Measurements from ENCODE around the gene MICB. TPM values are rescaled to one million over a fixed set of nuclear protein-coding genes. Genes with fewer than 3 reads are reported as not detected.

The MICB gene
- total RNA-seq, 1 donor from 2014 or later: 17.6 TPM

- ATAC-seq (ENCODE audit: low read depth): no peak
- DNase-seq: no peak
- POLR2A ChIA-PET: interaction anchor here (1.0 to 1.4 kb wide), 2 partner anchors 12 to 19 kb away, joined by 3 to 5 read pairs; no protein-coding TSS in a partner anchor
- no peak overlapping the region for H3K27ac Mint-ChIP-seq
- no peak overlapping the region for H3K4me3 Mint-ChIP-seq
- peaks cover 86% of the 10 kb centered on the region for H3K4me1 Mint-ChIP-seq
- no peaks in the 10 kb centered on the region for H3K27me3 Mint-ChIP-seq
- H3K36me3 Mint-ChIP-seq (ENCODE audit: low read depth): peaks cover 44% of the 10 kb centered on the region
- TF ChIP-seq, protein P1, sequence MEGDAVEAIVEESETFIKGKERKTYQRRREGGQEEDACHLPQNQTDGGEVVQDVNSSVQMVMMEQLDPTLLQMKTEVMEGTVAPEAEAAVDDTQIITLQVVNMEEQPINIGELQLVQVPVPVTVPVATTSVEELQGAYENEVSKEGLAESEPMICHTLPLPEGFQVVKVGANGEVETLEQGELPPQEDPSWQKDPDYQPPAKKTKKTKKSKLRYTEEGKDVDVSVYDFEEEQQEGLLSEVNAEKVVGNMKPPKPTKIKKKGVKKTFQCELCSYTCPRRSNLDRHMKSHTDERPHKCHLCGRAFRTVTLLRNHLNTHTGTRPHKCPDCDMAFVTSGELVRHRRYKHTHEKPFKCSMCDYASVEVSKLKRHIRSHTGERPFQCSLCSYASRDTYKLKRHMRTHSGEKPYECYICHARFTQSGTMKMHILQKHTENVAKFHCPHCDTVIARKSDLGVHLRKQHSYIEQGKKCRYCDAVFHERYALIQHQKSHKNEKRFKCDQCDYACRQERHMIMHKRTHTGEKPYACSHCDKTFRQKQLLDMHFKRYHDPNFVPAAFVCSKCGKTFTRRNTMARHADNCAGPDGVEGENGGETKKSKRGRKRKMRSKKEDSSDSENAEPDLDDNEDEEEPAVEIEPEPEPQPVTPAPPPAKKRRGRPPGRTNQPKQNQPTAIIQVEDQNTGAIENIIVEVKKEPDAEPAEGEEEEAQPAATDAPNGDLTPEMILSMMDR (IDR thresholded peaks at IDR 0.05): no peak
- H3K9me3 Mint-ChIP-seq: no peaks in the 10 kb centered on the region
- CTCF ChIA-PET: no interaction called here
- intact Hi-C loops (cut with micrococcal nuclease): no loop called here
Measured at GRCh38 chr6:31474871-31475286, 23.1 kb upstream of the MICB start.

DNA sequence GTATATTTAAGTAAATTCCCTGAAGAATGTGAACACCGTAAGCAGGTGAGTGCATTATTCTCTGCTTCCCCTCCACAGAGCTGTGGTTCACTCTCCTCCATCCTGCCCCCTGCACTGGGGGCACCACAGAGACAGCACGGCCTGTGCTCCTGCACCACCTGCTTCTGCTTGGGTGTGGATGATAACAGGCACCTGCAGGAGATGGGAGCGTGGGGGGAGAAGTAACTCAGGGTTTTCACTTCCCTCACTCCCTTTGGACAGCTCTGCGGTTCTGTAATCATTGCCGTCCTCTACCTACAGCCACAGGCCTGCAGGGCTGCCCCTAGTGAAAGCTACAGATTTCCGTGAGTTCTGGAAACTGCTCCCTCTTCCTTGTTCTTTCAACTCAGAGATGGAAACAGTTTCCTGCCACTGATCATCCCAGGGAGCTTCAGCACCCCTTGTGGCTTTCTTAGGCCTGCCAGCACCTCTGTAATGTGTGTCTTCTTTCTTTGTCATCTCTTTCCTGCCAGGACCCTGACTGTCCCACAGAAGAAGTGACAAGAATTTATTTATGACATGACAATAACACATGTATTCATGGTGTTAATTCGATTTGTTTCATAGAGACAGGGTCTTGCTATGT is 21.3 kb upstream of the MICB start:
- Mint-ChIP-seq H3K4me3 (no peak overlapping the region), H3K4me1 (peaks cover 69% of the 10 kb centered on the region), H3K36me3 (ENCODE audit: low read depth) (peaks cover 27% of the 10 kb centered on the region), H3K27me3 (no peaks in the 10 kb centered on the region), H3K9me3 (no peaks in the 10 kb centered on the region), H3K27ac (peak overlapping the region; percentile 50)
- POLR2A ChIA-PET: interaction anchor here (0.6 to 2.4 kb wide), 2 partner anchors 14 to 18 kb away, joined by 3 to 7 read pairs; no protein-coding TSS in a partner anchor
- DNase-seq: no peak
- TF ChIP-seq, protein P1 (IDR thresholded peaks at IDR 0.05): no peak
- peak; percentile 35 for ATAC-seq (ENCODE audit: low read depth)
- CTCF ChIA-PET: no interaction called here
- intact Hi-C loops (cut with micrococcal nuclease): no loop called here

DNA sequence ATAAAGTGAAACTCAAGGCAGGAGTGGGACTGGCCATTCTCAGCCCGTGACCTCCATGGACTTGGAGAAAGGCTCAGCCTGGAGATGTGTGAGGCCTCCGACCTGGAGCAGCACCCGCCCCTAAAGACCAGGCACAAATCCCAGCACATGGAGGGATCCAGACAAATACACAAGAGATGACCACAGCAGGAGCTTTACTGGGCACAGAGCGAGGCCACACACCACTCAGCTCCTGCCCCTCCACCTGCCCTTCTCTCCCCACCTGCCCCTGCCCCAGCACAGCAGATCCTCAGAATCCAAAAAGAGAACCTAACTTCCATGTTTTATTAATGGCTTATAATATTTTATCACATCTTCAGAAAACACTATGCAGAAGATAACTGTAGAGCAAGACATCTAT is 20.4 kb upstream of the MICB start:
- CTCF ChIA-PET: no interaction called here

GRCh38 chr6:31478186-31478950 is 19.6 kb upstream of the MICB start:
- intact Hi-C loops (cut with micrococcal nuclease): no loop called here
- DNase-seq: no peak
- Mint-ChIP-seq H3K4me3 (no peak overlapping the region), H3K4me1 (peaks cover 53% of the 10 kb centered on the region), H3K36me3 (ENCODE audit: low read depth) (peaks cover 13% of the 10 kb centered on the region), H3K27ac (no peak overlapping the region), H3K27me3 (no peaks in the 10 kb centered on the region), H3K9me3 (no peaks in the 10 kb centered on the region)
- ChIA-PET CTCF (no interaction called here), POLR2A (interaction anchor here (2.4 kb wide), 1 partner anchor 16 kb away, joined by 7 read pairs; no protein-coding TSS in a partner anchor)
- TF ChIP-seq, protein P1 (IDR thresholded peaks at IDR 0.05): no peak
- no peak for ATAC-seq (ENCODE audit: low read depth)

More for the DNA sequence above, 20.4 kb upstream of the MICB start:
- TF ChIP-seq, protein P1 (IDR thresholded peaks at IDR 0.05): no peak
- intact Hi-C loops (cut with micrococcal nuclease): no loop called here
- H3K27ac Mint-ChIP-seq: no peak overlapping the region
- POLR2A ChIA-PET: interaction anchor here (2.4 kb wide), 1 partner anchor 15 kb away, joined by 7 read pairs; no protein-coding TSS in a partner anchor
- no peak for DNase-seq
- H3K36me3 Mint-ChIP-seq (ENCODE audit: low read depth): peaks cover 22% of the 10 kb centered on the region
- H3K27me3 Mint-ChIP-seq: no peaks in the 10 kb centered on the region
- H3K9me3 Mint-ChIP-seq: no peaks in the 10 kb centered on the region
- ATAC-seq (ENCODE audit: low read depth): no peak
- H3K4me1 Mint-ChIP-seq: peaks cover 60% of the 10 kb centered on the region
- no peak overlapping the region for H3K4me3 Mint-ChIP-seq

Measured in activated B cell treated with CpG ODN at 0.5 μM for 24 hours (primary cell).